HG03432 (cell line): ENCODE data around the gene METTL25.

Experiments
- ATAC-seq: cut with Tn5 transposase; IDR thresholded peaks from one replicate; pipeline ENCODE4 v1.9.1; 2021; ENCODE audit warnings: mild to moderate bottlenecking, moderate library complexity; ENCODE audit not compliant: unreplicated experiment

METTL25 gene

GRCh38 chr12:82400819-82401218 is 42.5 kb downstream of the METTL25 start:
- ATAC-seq = no peak

GRCh38 chr12:82406651-82407050 is 48.3 kb downstream of the METTL25 start:
- ATAC-seq = no peak

GRCh38 chr12:82407481-82407880 is 49.2 kb downstream of the METTL25 start:
- ATAC-seq = no peak

GRCh38 chr12:82408844-82409243 is 50.5 kb downstream of the METTL25 start:
- no peak for ATAC-seq

- no peak for ATAC-seq
These were observed 53.4 kb downstream of the METTL25 start for GRCh38 chr12:82411546-82412230.

- ATAC-seq = no peak
These were observed 53.9 kb downstream of the METTL25 start for GRCh38 chr12:82412246-82412645.

- no peak for ATAC-seq
These were observed 55.7 kb downstream of the METTL25 start for GRCh38 chr12:82414044-82414443.

GRCh38 chr12:82414926-82415325 is 56.6 kb downstream of the METTL25 start:
- no peak for ATAC-seq

- ATAC-seq = no peak
These were observed 57.1 kb downstream of the METTL25 start for GRCh38 chr12:82415402-82415801.

- no peak for ATAC-seq
These were observed 66.9 kb downstream of the METTL25 start for GRCh38 chr12:82425241-82425640.

GRCh38 chr12:82426081-82426480 is 67.8 kb downstream of the METTL25 start:
- ATAC-seq = no peak

GRCh38 chr12:82426586-82426985 is 68.3 kb downstream of the METTL25 start:
- no peak for ATAC-seq

- ATAC-seq = no peak
These were observed 72.3 kb downstream of the METTL25 start for GRCh38 chr12:82430541-82431145.

- no peak for ATAC-seq
These were observed 76.1 kb downstream of the METTL25 start for GRCh38 chr12:82434392-82434911.

GRCh38 chr12:82436354-82436753 is 78.0 kb downstream of the METTL25 start:
- ATAC-seq = no peak

GRCh38 chr12:82437744-82438143 is 79.4 kb downstream of the METTL25 start:
- peak; percentile 62 for ATAC-seq

GRCh38 chr12:82438356-82438755 is 80.0 kb downstream of the METTL25 start:
- peak; percentile 75 for ATAC-seq

GRCh38 chr12:82440885-82441284 is 82.6 kb downstream of the METTL25 start:
- ATAC-seq = no peak

- no peak for ATAC-seq
These were observed 90.7 kb downstream of the METTL25 start for GRCh38 chr12:82448911-82449578.

- no peak for ATAC-seq
These were observed 98.3 kb downstream of the METTL25 start for GRCh38 chr12:82456633-82457032.

- ATAC-seq = no peak
These were observed 99.8 kb downstream of the METTL25 start for GRCh38 chr12:82458101-82458500.

GRCh38 chr12:82461393-82461792 is 103.1 kb downstream of the METTL25 start:
- no peak for ATAC-seq
